OCI-LY7 (cell line): Measurements from ENCODE around the gene FAM156A. TPM values are rescaled to one million over a fixed set of nuclear protein-coding genes. Genes with fewer than 3 reads are reported as not detected.
"Not testable (repeated sequence)": the region's sequence is repeated elsewhere in the genome, so short reads cannot be mapped to it uniquely, and the experiment has no call there.

Source experiments
- BruUV-seq: library from RNA; stranded (reverse); fragments of 400-500 nt; replicated peaks from 2 replicates; lab custom pipeline; 2021; lab: Mats Ljungman, UMichigan
- CTCF ChIA-PET: fragments of 300-600 bp; sonication (Branson Sonifier 250); formaldehyde crosslinking; loops from one replicate; lab custom pipeline; 2022; ENCODE audit warnings: antibody characterized with exemption; ENCODE audit not compliant: unreplicated experiment; lab: Charles Lee
- POLR2A ChIA-PET: fragments of 300-600 bp; sonication (Branson Sonifier 250); formaldehyde crosslinking; loops from one replicate; lab custom pipeline; 2022; ENCODE audit warnings: antibody characterized with exemption; lab: Charles Lee
- DNase-seq: peaks from one replicate; pipeline ENCODE4 v3.0.0-alpha.2; 2015; ENCODE audit warnings: low spot score
- H2AFZ ChIP-seq: fragments of 200-600 bp; sonication (generic), shearing (Covaris generic); 2 replicates; pipeline ENCODE4 v1.6.1; 2014; ENCODE audit warnings: mild to moderate bottlenecking, antibody characterized with exemption, low read length, moderate library complexity
- H3K27ac ChIP-seq: fragments of 200-600 bp; sonication (generic); 2 replicates; pipeline ENCODE4 v1.5.1; 2014; ENCODE audit warnings: mixed run types, low read depth, mild to moderate bottlenecking, moderate library complexity, low read length, inconsistent platforms; ENCODE audit not compliant: poor library complexity, severe bottlenecking
- H3K36me3 ChIP-seq: fragments of 200-600 bp; sonication (generic); 2 replicates; pipeline ENCODE4 v1.6.1; 2014; ENCODE audit warnings: mild to moderate bottlenecking, antibody characterized with exemption, low read length, moderate library complexity, mixed read lengths; ENCODE audit not compliant: insufficient read depth
- H3K4me1 ChIP-seq: fragments of 200-600 bp; sonication (generic); 2 replicates; pipeline ENCODE4 v1.5.1; 2014; ENCODE audit warnings: mild to moderate bottlenecking, low read length; ENCODE audit not compliant: insufficient read depth, poor library complexity, severe bottlenecking
- H3K4me2 ChIP-seq: fragments of 200-600 bp; sonication (generic); 2 replicates; pipeline ENCODE4 v1.6.1; 2014; ENCODE audit warnings: mild to moderate bottlenecking, low read length
- H3K4me3 ChIP-seq: fragments of 200-600 bp; sonication (generic); 2 replicates; pipeline ENCODE4 v1.5.1; 2014; ENCODE audit warnings: mild to moderate bottlenecking, low read depth, low read length; ENCODE audit not compliant: poor library complexity, severe bottlenecking
- H3K79me2 ChIP-seq: fragments of 200-600 bp; sonication (generic); 2 replicates; pipeline ENCODE4 v1.6.1; 2016; ENCODE audit warnings: low read depth, mild to moderate bottlenecking, low read length, moderate library complexity, mixed read lengths; ENCODE audit not compliant: insufficient read depth
- H3K9me2 ChIP-seq: fragments of 200-600 bp; sonication (generic); 2 replicates; pipeline ENCODE4 v1.6.1; 2016; ENCODE audit warnings: mild to moderate bottlenecking, low read length, mixed read lengths; ENCODE audit not compliant: insufficient read depth
- H3K9me3 ChIP-seq: fragments of 200-600 bp; sonication (generic); 2 replicates; pipeline ENCODE4 v1.6.1; 2014; ENCODE audit warnings: mild to moderate bottlenecking, mixed run types, low read length, mixed read lengths
- H4K20me1 ChIP-seq: fragments of 200-600 bp; sonication (generic); 2 replicates; pipeline ENCODE4 v1.6.1; 2014; ENCODE audit warnings: mild to moderate bottlenecking, antibody characterized with exemption, low read length, moderate library complexity, mixed read lengths; ENCODE audit not compliant: insufficient read depth
- CTCF ChIP-seq: fragments of 200-600 bp; sonication (generic); conservative IDR thresholded peaks from 2 replicates; pipeline ENCODE4 v1.5.1; 2014; ENCODE audit warnings: mild to moderate bottlenecking, antibody characterized with exemption, low read length, moderate library complexity, mixed read lengths
- EZH2phosphoT487 ChIP-seq: fragments of 200-600 bp; sonication (generic); IDR thresholded peaks from 2 replicates; pipeline ENCODE4 v1.6.1; 2018; ENCODE audit warnings: low read depth, borderline replicate concordance, mild to moderate bottlenecking, mixed run types, antibody characterized with exemption, low read length, moderate library complexity, mixed read lengths
- intact Hi-C: fragments of 100-400 bp; cut with micrococcal nuclease; formaldehyde crosslinking; loops from one replicate; pipeline ENCODE4 v1.10.0; 2022; ENCODE audit not compliant: unreplicated experiment
- total RNA-seq, 2 experiments: library from RNA; depleted of rRNA in 1 of 2; stranded (reverse); fragments of >200 nt in 1 of 2; shearing (Covaris generic) in 1 of 2; gene quantifications; 2 replicates each; pipeline ENCODE4 v1.2.3, GENCODE V29; 2014 to 2022

The FAM156A gene
- total RNA-seq, 2 experiments from 2014 or later: 13.8 to 22.6 TPM

GRCh38 chrX:52933976-52934703, 24.2 kb downstream of the FAM156A start:
- no peak for TF ChIP-seq EZH2phosphoT487
- no peak for TF ChIP-seq CTCF
- Histone ChIP-seq H3K4me3 (peak overlapping the region; percentile 71), H3K4me1 (peaks cover 10% of the 10 kb centered on the region), H3K79me2 (peaks cover 10% of the 10 kb centered on the region; the same call in 1 of the 2 replicates), H2AFZ (peak overlapping the region; percentile 75; the same call in 1 of the 2 replicates), H3K9me3 (no peaks in the 10 kb centered on the region), H3K4me2 (peak overlapping the region; percentile 82), H3K27ac (peak overlapping the region; percentile 86), H4K20me1 (no peaks in the 10 kb centered on the region), H3K9me2 (no peaks in the 10 kb centered on the region), H3K36me3 (no peaks in the 10 kb centered on the region)
- ChIA-PET POLR2A (no interaction called here), CTCF (no interaction called here)
- intact Hi-C loops: no loop called here
- BruUV-seq: no TSS peak
- DNase-seq: peak; percentile 4

- Histone ChIP-seq H3K79me2 (peaks cover 10% of the 10 kb centered on the region; the same call in 1 of the 2 replicates), H4K20me1 (no peaks in the 10 kb centered on the region), H2AFZ (no peak overlapping the region; the same call in 1 of the 2 replicates), H3K9me3 (no peaks in the 10 kb centered on the region), H3K36me3 (no peaks in the 10 kb centered on the region), H3K4me3 (no peak overlapping the region), H3K4me1 (peaks cover 10% of the 10 kb centered on the region), H3K4me2 (peak overlapping the region; percentile 82), H3K9me2 (no peaks in the 10 kb centered on the region), H3K27ac (no peak overlapping the region)
- intact Hi-C loops: no loop called here
- TF ChIP-seq CTCF: no peak
- no peak for TF ChIP-seq EZH2phosphoT487
- POLR2A ChIA-PET: no interaction called here
- no TSS peak for BruUV-seq
- DNase-seq: no peak
- CTCF ChIA-PET: no interaction called here
Observed at GRCh38 chrX:52933213-52933612, 25.1 kb downstream of the FAM156A start.

GRCh38 chrX:52930214-52930613, 28.1 kb downstream of the FAM156A start:
- H3K9me2 ChIP-seq, H3K4me3 ChIP-seq, intact Hi-C loops, H3K79me2 ChIP-seq, CTCF ChIA-PET, H2AFZ ChIP-seq, H3K9me3 ChIP-seq, DNase-seq, H3K4me2 ChIP-seq, H4K20me1 ChIP-seq, POLR2A ChIA-PET, H3K36me3 ChIP-seq, H3K27ac ChIP-seq, BruUV-seq: not testable (repeated sequence)
- peaks cover 19% of the 10 kb centered on the region for H3K4me1 ChIP-seq
